Stomach (tissue), 9 donors: ENCODE data around the gene LIPK. TPM values are rescaled to one million over a fixed set of nuclear protein-coding genes. Genes with fewer than 3 reads are reported as not detected.

ENCODE experiments used
- DNase-seq, 2 donors: peaks; one replicate each; pipeline versions ENCODE4 v3.0.0 to v3.0.0-alpha.2; 2013 to 2019
- H3K27ac ChIP-seq, 5 donors: fragments of 200-600 bp in 4 of 5; sonication (generic) in 4 of 5; one replicate each; pipeline ENCODE4 v1.5.1; 2013 to 2019; ENCODE audit warnings: mild to moderate bottlenecking in 1 of 5, moderate library complexity in 1 of 5
- H3K27me3 ChIP-seq, 3 donors: fragments of 200-600 bp; sonication (generic); one replicate each; pipeline ENCODE4 v1.5.1; 2017 to 2019; ENCODE audit warnings: mixed run types in 1 of 3
- H3K36me3 ChIP-seq, 4 donors: fragments of 200-600 bp; sonication (generic); 1 replicate in 3 of 4; 2 replicates in 1 of 4; pipeline ENCODE4 v1.5.1; 2016 to 2019
- H3K4me1 ChIP-seq, 4 donors: fragments of 200-600 bp; sonication (generic); one replicate each; pipeline ENCODE4 v1.5.1; 2016 to 2019
- H3K4me3 ChIP-seq, 4 donors: fragments of 200-600 bp; sonication (generic) in 3 of 4; one replicate each; pipeline ENCODE4 v1.5.1; 2016 to 2019; ENCODE audit warnings: mild to moderate bottlenecking in 1 of 4
- H3K9me3 ChIP-seq, 4 donors: fragments of 200-600 bp; sonication (generic); one replicate each; pipeline ENCODE4 v1.5.1; 2016 to 2019
- EP300 ChIP-seq: sonication (generic); formaldehyde crosslinking; IDR thresholded peaks from one replicate; pipeline ENCODE4 v1.6.1; 2017; ENCODE audit warnings: antibody characterized with exemption
- POLR2A ChIP-seq, 4 donors: fragments of 450-650 bp; IDR thresholded peaks; one replicate each; pipeline ENCODE4 v1.6.1; 2016; ENCODE audit warnings: antibody characterized with exemption in 4 of 4, control low read depth in 2 of 4, mild to moderate bottlenecking in 1 of 4, moderate library complexity in 1 of 4
- POLR2AphosphoS5 ChIP-seq, 3 donors: sonication (generic); formaldehyde crosslinking; IDR thresholded peaks; one replicate each; pipeline ENCODE4 v1.6.1; 2016; ENCODE audit warnings: antibody characterized with exemption in 3 of 3
- WGBS, 5 donors: extraction: QIAGEN DNeasy Blood & Tissue Kit in 3 of 5; methylation state at CpG; one replicate each; pipeline versions ENCODE4 v1.1.5 to v1.1.7; 2013 to 2018; 5-methylcytosine and 5-hydroxymethylcytosine counted together
- intact Hi-C: fragments of 100-400 bp; cut with DNase I; formaldehyde crosslinking; loops from one replicate; pipeline ENCODE4 v1.15.1; 2023; ENCODE audit warnings: low total_unique reads
- polyA plus RNA-seq, 3 donors: library from polyadenylated mRNA; stranded (reverse); fragments of 200-250 nt; gene quantifications; one replicate each; pipeline ENCODE4 v1.2.3, GENCODE V29; 2013
- total RNA-seq, 5 donors: library from RNA; depleted of rRNA; stranded (reverse); fragments of >200 nt; gene quantifications; one replicate each; pipeline versions ENCODE4 v1.1.0 to v1.2.3, GENCODE V29; 2014 to 2016
- TF ChIP-seq, protein P1 (sequence below), 7 experiments: fragments of 450-650 bp in 4 of 7; fragments of 200-600 bp in 3 of 7; sonication (generic) in 3 of 7; IDR thresholded peaks; one replicate each; pipeline ENCODE4 v1.5.1; 2016 to 2019; ENCODE audit warnings: antibody characterized with exemption in 7 of 7, control low read depth in 2 of 7, mild to moderate bottlenecking in 1 of 7
- donor health status: healthy with polysubstance abuse.
- donor health status: Bipolar disorder and iron deficiency.
- donor health status: healthy.

The LIPK gene
- total and polyA plus RNA-seq, 8 donors, result not detected

DNA sequence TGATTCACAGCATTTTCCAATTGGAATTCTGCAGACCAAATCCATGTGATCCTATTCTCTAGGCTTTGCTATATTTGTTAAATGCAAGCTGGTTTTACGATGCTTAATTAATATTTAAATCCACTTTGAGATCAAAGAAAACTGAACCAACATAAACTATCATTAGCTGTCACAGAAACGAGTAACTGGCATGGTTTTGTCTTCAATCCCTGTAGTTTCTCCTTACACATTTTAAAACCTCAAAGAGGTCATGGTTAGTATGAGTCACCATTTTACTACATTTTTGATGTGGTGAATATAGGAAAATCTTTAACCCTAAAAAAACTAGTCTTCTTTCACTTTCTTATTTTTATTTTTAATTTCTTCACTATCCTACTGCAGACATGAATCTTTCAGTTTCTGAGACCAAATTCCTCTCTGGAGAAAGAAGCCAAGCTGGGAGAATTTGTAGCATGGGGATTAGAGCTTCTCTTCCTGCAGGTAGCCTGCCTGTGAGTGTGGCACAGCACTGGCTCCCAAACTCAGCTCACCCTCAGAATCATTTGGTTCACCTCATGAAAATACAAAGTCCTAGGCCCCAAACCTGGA is 87.8 kb downstream of the LIPK start:
- TF ChIP-seq POLR2AphosphoS5 (IDR thresholded peaks at IDR 0.05) (no peak), EP300 (no peak), POLR2A (IDR thresholded peaks at IDR 0.05) (no peak)
- TF ChIP-seq, protein P1, sequence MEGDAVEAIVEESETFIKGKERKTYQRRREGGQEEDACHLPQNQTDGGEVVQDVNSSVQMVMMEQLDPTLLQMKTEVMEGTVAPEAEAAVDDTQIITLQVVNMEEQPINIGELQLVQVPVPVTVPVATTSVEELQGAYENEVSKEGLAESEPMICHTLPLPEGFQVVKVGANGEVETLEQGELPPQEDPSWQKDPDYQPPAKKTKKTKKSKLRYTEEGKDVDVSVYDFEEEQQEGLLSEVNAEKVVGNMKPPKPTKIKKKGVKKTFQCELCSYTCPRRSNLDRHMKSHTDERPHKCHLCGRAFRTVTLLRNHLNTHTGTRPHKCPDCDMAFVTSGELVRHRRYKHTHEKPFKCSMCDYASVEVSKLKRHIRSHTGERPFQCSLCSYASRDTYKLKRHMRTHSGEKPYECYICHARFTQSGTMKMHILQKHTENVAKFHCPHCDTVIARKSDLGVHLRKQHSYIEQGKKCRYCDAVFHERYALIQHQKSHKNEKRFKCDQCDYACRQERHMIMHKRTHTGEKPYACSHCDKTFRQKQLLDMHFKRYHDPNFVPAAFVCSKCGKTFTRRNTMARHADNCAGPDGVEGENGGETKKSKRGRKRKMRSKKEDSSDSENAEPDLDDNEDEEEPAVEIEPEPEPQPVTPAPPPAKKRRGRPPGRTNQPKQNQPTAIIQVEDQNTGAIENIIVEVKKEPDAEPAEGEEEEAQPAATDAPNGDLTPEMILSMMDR (IDR thresholded peaks at IDR 0.05), result no peak
- Histone ChIP-seq H3K27ac (no peak overlapping the region), H3K27me3 (no peaks in the 10 kb centered on the region), H3K4me1 (peaks cover 0 to 8% (median 0%) of the 10 kb centered on the region in 4 donors), H3K9me3 (no peaks in the 10 kb centered on the region), H3K36me3 (no peaks in the 10 kb centered on the region), H3K4me3 (no peak overlapping the region)
- intact Hi-C loops, result no loop called here
- WGBS, 5 donors, result 46 to 63% (median 56%) methylated on average over 2 of the region's 2 CpGs
- no peak for DNase-seq

DNA sequence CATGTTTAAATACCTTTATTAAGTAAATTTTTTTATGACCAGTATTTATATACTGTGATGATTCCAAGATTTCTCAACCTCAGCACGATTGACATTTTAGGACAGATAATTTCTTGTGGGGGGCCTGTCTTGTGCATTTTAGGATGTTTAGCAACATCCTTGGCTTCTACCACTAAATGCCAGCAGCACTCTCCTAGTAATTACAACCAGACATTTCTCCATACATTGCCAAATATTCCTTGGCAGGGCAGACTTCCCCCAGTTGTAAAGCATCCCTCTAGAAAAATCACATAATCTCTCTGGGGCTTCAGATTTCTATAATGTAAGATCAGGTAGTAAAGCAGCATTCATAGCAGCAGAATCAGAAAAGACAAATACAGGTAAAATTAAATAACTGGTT is 88.7 kb downstream of the LIPK start:
- DNase-seq, result no peak
- TF ChIP-seq POLR2AphosphoS5 (IDR thresholded peaks at IDR 0.05) (no peak), POLR2A (IDR thresholded peaks at IDR 0.05) (no peak), EP300 (no peak)
- TF ChIP-seq, protein P1 (IDR thresholded peaks at IDR 0.05), result no peak
- Histone ChIP-seq H3K27me3 (no peaks in the 10 kb centered on the region), H3K36me3 (no peaks in the 10 kb centered on the region), H3K27ac (no peak overlapping the region), H3K4me3 (no peak overlapping the region), H3K9me3 (no peaks in the 10 kb centered on the region), H3K4me1 (peaks cover 0 to 8% (median 0%) of the 10 kb centered on the region in 4 donors)
- WGBS, 5 donors, result 77 to 85% (median 84%) methylated on average over 1 of the region's 1 CpG
- intact Hi-C loops, result no loop called here

GRCh38 chr10:88800152-88801125 is 94.4 kb downstream of the LIPK start:
- no peak for TF ChIP-seq POLR2A (IDR thresholded peaks at IDR 0.05)
- no peak for TF ChIP-seq EP300
- TF ChIP-seq, protein P1 (IDR thresholded peaks at IDR 0.05), result no peak
- TF ChIP-seq POLR2AphosphoS5 (IDR thresholded peaks at IDR 0.05), result no peak
- intact Hi-C loops, result no loop called here
- Histone ChIP-seq H3K4me1 (peaks cover 0 to 8% (median 0%) of the 10 kb centered on the region in 4 donors), H3K27ac (no peak overlapping the region), H3K36me3 (no peaks in the 10 kb centered on the region), H3K27me3 (no peaks in the 10 kb centered on the region), H3K9me3 (no peaks in the 10 kb centered on the region), H3K4me3 (no peak overlapping the region)
- no peak for DNase-seq
- WGBS, 5 donors, result 89 to 97% (median 91%) methylated on average over 2 of the region's 2 CpGs

Other genes starting within 250 kb of the LIPK start
- gene RNLS, start 122.9 kb upstream of the LIPK start, total RNA-seq, result 10 to 100 TPM in 1 of 5 donors, 1 to 10 TPM in 2, not detected in 2; 6.7 to 12.0 (median 9.5) TPM
- gene RNLS, start 122.9 kb upstream of the LIPK start, polyA plus RNA-seq, result 10 to 100 TPM; 11.2 to 21.5 (median 18.5) TPM
- 1 to 10 TPM in 1 of 5 donors, under 1 TPM in 1, not detected in 3; 0.92 to 5.3 TPM for gene LIPJ, start 119.5 kb upstream of the LIPK start, total RNA-seq
- under 1 TPM in 1 of 3 donors, not detected in 2; 0.55 TPM for gene LIPJ, start 119.5 kb upstream of the LIPK start, polyA plus RNA-seq
- over 10,000 TPM in 2 of 5 donors, 1,000 to 10,000 TPM in 1, 100 to 1,000 TPM in 2; 201 to 18,610 (median 2,926) TPM for gene LIPF, start 41.8 kb upstream of the LIPK start, total RNA-seq
- gene LIPF, start 41.8 kb upstream of the LIPK start, polyA plus RNA-seq, result over 10,000 TPM; 15,849 to 36,465 (median 28,381) TPM
- 1 to 10 TPM in 1 of 5 donors, not detected in 4; 1.1 TPM for gene LIPN, start 53.8 kb downstream of the LIPK start, total RNA-seq
- gene LIPN, start 53.8 kb downstream of the LIPK start, polyA plus RNA-seq, result not detected
- not detected for gene LIPM, start 96.5 kb downstream of the LIPK start, total RNA-seq
- gene LIPM, start 96.5 kb downstream of the LIPK start, polyA plus RNA-seq, result not detected
- gene ANKRD22, start 145.6 kb downstream of the LIPK start, total RNA-seq, result 10 to 100 TPM in 3 of 5 donors, 1 to 10 TPM in 2; 6.4 to 63.9 (median 13.8) TPM
- 10 to 100 TPM; 35.0 to 45.5 (median 37.9) TPM for gene ANKRD22, start 145.6 kb downstream of the LIPK start, polyA plus RNA-seq
- gene STAMBPL1, start 174.0 kb downstream of the LIPK start, total RNA-seq, result 10 to 100 TPM in 3 of 5 donors, 1 to 10 TPM in 2; 6.7 to 40.8 (median 10.7) TPM
- 1 to 10 TPM; 3.2 to 7.4 (median 5.2) TPM for gene STAMBPL1, start 174.0 kb downstream of the LIPK start, polyA plus RNA-seq
- 1,000 to 10,000 TPM in 3 of 5 donors, 100 to 1,000 TPM in 2; 662 to 3,169 (median 1,551) TPM for gene ACTA2, start 246.5 kb downstream of the LIPK start, total RNA-seq
- gene ACTA2, start 246.5 kb downstream of the LIPK start, polyA plus RNA-seq, result 1,000 to 10,000 TPM in 1 of 3 donors, 100 to 1,000 TPM in 2; 233 to 1,186 (median 339) TPM